ENCODE measurements around the gene C3orf18.
A peak's percentile ranks its signal among the peaks of the same experiment; 100 is the strongest.

C3orf18 gene

GRCh38 chr3:50564321-50564720 lies 3.2 kb downstream of the C3orf18 start (continued):
- TF ChIP-seq ZFHX2 (tag by site-specific recombination; conservative IDR thresholded peaks at IDR 0.05), result no peak
- no peak for TF ChIP-seq TCF7L2 (IDR thresholded peaks at IDR 0.05; ENCODE audit: borderline replicate concordance, low read depth, low read length)
- TF ChIP-seq, protein P1, sequence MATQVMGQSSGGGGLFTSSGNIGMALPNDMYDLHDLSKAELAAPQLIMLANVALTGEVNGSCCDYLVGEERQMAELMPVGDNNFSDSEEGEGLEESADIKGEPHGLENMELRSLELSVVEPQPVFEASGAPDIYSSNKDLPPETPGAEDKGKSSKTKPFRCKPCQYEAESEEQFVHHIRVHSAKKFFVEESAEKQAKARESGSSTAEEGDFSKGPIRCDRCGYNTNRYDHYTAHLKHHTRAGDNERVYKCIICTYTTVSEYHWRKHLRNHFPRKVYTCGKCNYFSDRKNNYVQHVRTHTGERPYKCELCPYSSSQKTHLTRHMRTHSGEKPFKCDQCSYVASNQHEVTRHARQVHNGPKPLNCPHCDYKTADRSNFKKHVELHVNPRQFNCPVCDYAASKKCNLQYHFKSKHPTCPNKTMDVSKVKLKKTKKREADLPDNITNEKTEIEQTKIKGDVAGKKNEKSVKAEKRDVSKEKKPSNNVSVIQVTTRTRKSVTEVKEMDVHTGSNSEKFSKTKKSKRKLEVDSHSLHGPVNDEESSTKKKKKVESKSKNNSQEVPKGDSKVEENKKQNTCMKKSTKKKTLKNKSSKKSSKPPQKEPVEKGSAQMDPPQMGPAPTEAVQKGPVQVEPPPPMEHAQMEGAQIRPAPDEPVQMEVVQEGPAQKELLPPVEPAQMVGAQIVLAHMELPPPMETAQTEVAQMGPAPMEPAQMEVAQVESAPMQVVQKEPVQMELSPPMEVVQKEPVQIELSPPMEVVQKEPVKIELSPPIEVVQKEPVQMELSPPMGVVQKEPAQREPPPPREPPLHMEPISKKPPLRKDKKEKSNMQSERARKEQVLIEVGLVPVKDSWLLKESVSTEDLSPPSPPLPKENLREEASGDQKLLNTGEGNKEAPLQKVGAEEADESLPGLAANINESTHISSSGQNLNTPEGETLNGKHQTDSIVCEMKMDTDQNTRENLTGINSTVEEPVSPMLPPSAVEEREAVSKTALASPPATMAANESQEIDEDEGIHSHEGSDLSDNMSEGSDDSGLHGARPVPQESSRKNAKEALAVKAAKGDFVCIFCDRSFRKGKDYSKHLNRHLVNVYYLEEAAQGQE (tag by site-specific recombination; IDR thresholded peaks at IDR 0.05), result no peak
- TF ChIP-seq ZNF776 (tag by site-specific recombination; IDR thresholded peaks at IDR 0.05; ENCODE audit: borderline replicate concordance), result no peak
- no peak for TF ChIP-seq MEIS1 (CRISPR knock-in tag; IDR thresholded peaks at IDR 0.05; ENCODE audit: borderline replicate concordance)
- TF ChIP-seq ZNF324 (tag by site-specific recombination; IDR thresholded peaks at IDR 0.05), result no peak
- TF ChIP-seq ZNF843 (tag by site-specific recombination; IDR thresholded peaks at IDR 0.05), result no peak
- TF ChIP-seq ZNF138 (tag by site-specific recombination; IDR thresholded peaks at IDR 0.05; ENCODE audit: borderline replicate concordance), result no peak

- POLR2A ChIA-PET, result no interaction called here
- H3K9me3 ChIP-seq (ENCODE audit: control insufficient read depth, insufficient read depth, low read depth, low read length), result no peaks in the 10 kb centered on the region
- CTCF ChIA-PET, result no interaction called here
- H3K27ac ChIP-seq (ENCODE audit: extremely low read depth, low read depth, low read length), result no peak overlapping the region
- no peaks in the 10 kb centered on the region for H3K36me3 ChIP-seq (ENCODE audit: control insufficient read depth in 2 of 2, insufficient read depth in 1 of 2, low read length in 2 of 2)
- TF ChIP-seq ZBTB20 (tag by site-specific recombination; IDR thresholded peaks at IDR 0.05) (no peak), TRIM28 (IDR thresholded peaks at IDR 0.05; ENCODE audit: borderline replicate concordance, low read length) (no peak), ZFP69B (tag by site-specific recombination; IDR thresholded peaks at IDR 0.05) (peak; percentile 30; the same call in 1 of the 2 replicates)
- TF ChIP-seq, protein P2, sequence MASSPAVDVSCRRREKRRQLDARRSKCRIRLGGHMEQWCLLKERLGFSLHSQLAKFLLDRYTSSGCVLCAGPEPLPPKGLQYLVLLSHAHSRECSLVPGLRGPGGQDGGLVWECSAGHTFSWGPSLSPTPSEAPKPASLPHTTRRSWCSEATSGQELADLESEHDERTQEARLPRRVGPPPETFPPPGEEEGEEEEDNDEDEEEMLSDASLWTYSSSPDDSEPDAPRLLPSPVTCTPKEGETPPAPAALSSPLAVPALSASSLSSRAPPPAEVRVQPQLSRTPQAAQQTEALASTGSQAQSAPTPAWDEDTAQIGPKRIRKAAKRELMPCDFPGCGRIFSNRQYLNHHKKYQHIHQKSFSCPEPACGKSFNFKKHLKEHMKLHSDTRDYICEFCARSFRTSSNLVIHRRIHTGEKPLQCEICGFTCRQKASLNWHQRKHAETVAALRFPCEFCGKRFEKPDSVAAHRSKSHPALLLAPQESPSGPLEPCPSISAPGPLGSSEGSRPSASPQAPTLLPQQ (tag by site-specific recombination; IDR thresholded peaks at IDR 0.05), result peak; percentile 54
- H3K4me1 ChIP-seq (ENCODE audit: control insufficient read depth, insufficient read depth, low read length), result no peaks in the 10 kb centered on the region; the same call in 1 of the 2 replicates
- H3K4me3 ChIP-seq (ENCODE audit: low read depth, low read length), result no peak overlapping the region
Measured at GRCh38 chr3:50563867-50564266, 3.7 kb downstream of the C3orf18 start.

GRCh38 chr3:50562861-50563260 lies 4.7 kb downstream of the C3orf18 start:
- H3K36me3 ChIP-seq (ENCODE audit: control insufficient read depth in 2 of 2, insufficient read depth in 1 of 2, low read length in 2 of 2), result no peaks in the 10 kb centered on the region
- no peak overlapping the region for H3K27ac ChIP-seq (ENCODE audit: extremely low read depth, low read depth, low read length)
- ChIA-PET POLR2A (no interaction called here), CTCF (no interaction called here)
- H3K4me1 ChIP-seq (ENCODE audit: control insufficient read depth, insufficient read depth, low read length), result no peaks in the 10 kb centered on the region
- no peak overlapping the region for H3K4me3 ChIP-seq (ENCODE audit: low read depth, low read length)
- H3K9me3 ChIP-seq (ENCODE audit: control insufficient read depth, insufficient read depth, low read depth, low read length), result no peaks in the 10 kb centered on the region
- TF ChIP-seq OSR2 (tag by site-specific recombination; IDR thresholded peaks at IDR 0.05) (no peak), ZFP41 (tag by site-specific recombination; IDR thresholded peaks at IDR 0.05; ENCODE audit: borderline replicate concordance) (no peak), ZNF560 (tag by site-specific recombination; IDR thresholded peaks at IDR 0.05; ENCODE audit: borderline replicate concordance) (no peak), ZNF16 (tag by site-specific recombination; IDR thresholded peaks at IDR 0.05; ENCODE audit: low read depth) (no peak), ZNF596 (tag by site-specific recombination; IDR thresholded peaks at IDR 0.05) (no peak), ZBTB44 (tag by site-specific recombination; IDR thresholded peaks at IDR 0.05) (no peak), ZBTB17 (tag by site-specific recombination; IDR thresholded peaks at IDR 0.05) (no peak)
- TF ChIP-seq, protein P3, sequence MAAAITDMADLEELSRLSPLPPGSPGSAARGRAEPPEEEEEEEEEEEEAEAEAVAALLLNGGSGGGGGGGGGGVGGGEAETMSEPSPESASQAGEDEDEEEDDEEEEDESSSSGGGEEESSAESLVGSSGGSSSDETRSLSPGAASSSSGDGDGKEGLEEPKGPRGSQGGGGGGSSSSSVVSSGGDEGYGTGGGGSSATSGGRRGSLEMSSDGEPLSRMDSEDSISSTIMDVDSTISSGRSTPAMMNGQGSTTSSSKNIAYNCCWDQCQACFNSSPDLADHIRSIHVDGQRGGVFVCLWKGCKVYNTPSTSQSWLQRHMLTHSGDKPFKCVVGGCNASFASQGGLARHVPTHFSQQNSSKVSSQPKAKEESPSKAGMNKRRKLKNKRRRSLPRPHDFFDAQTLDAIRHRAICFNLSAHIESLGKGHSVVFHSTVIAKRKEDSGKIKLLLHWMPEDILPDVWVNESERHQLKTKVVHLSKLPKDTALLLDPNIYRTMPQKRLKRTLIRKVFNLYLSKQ (tag by site-specific recombination; IDR thresholded peaks at IDR 0.05; ENCODE audit: borderline replicate concordance), result no peak

Data from HEK293 (cell line).